KBM-7 (cell line): ENCODE results near the gene SPATA21.
"Not testable (repeated sequence)": the region's sequence is repeated elsewhere in the genome, so short reads cannot be mapped to it uniquely, and the experiment has no call there.

ENCODE experiments used
- DNase-seq: peaks from one replicate; pipeline ENCODE4 v3.0.0-alpha.2; 2015
- in situ Hi-C: fragments of 300-500 bp; cut with MboI; formaldehyde crosslinking; loops from 2 replicates; pipeline ENCODE4 v1.14.3; 2020; ENCODE audit warnings: low sequenced_read_pairs, low pct_unique_long_range_greater_than_20kb, mixed read lengths

The SPATA21 gene, protein sequence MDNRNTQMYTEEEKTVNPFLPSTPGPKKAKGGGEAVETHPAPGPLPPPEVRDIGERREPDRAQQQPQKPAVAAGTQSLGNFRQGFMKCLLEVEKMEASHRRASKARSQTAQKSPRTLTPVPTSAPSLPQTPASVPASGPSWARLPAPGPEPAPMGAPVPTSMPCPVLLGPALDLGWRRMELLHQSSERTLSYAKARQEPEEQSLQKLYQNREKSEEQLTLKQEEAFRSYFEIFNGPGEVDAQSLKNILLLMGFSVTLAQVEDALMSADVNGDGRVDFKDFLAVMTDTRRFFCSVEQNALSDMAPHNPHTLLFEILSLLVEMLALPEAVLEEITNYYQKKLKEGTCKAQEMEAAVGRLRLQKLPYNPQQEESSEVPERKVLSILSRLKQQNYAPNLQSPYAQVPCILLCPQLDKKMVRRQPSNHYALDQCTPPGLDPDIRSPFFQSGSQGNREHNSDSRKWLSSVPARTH

DNA sequence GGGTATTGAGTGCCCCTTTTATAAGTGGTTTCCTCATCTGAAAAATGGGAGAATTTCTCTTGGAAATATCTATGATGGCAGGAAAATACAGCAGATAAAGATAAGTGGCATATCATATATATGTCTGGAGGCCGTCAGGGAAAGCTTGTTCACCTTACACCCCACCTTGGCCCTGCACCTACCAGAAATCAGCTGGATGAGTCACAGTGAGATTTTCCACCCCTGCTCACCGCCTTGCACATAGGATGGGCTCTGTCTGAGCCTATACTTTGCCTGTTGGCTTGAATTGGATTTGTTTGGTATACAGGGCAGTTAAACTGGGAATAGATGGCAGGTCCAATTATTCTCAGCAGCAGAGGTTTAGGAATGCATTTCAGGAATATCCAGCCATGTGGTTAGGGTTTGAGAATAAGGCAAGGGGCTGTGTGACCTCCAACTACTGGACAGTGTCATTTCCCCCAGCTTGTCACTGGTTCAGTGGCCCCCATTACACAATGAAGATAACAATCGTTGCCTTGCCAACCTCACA lies at the start of gene SPATA21:
SPATA21 (minus strand) TSS at position 479 of the 529 bp plus-strand sequence. CDS start 6,053 bp downstream, outside the sequence.
- in situ Hi-C loops: no loop called here
- no peak for DNase-seq

DNA sequence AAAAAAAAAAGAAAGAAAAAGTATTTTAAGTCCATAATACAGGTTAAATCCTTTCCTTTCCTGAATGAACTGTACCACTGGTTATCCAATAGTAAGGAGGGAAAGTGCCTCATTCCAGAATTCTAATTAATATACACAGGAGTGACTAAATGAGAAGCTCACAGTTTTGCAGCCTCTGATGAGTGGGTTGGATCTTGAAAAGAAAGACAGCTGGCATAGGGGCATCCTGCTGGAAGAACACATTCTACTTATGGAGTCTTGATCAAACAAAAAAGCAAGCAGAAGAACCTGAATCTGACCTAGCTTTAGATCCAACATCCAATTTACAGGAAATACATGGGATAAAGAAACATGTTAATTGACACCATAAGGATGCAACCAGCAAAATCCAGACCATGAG lies 49.8 kb upstream of the SPATA21 start:
- DNase-seq, in situ Hi-C loops: not testable (repeated sequence)

DNA sequence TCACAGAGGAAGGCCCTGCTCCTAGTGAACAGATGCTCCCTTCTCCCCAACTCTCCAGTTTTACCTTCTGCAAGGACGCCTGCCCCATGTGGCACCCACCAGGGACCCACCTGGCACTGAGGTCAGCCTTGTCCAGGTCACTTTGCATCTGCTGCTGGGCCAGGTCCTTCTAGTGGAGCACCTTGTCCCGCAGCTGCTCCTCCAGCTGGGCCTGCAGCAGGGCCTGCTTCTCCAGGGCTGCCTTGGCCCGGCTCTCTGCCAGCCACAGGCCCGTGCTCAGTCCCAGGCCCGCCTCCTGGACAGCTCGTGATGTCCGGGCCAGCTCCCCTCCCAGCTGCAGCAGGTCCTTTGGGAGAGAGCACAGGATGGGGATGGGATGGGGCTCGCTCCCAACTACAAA lies 49.1 kb upstream of the SPATA21 start:
- DNase-seq, in situ Hi-C loops: not testable (repeated sequence)

DNA sequence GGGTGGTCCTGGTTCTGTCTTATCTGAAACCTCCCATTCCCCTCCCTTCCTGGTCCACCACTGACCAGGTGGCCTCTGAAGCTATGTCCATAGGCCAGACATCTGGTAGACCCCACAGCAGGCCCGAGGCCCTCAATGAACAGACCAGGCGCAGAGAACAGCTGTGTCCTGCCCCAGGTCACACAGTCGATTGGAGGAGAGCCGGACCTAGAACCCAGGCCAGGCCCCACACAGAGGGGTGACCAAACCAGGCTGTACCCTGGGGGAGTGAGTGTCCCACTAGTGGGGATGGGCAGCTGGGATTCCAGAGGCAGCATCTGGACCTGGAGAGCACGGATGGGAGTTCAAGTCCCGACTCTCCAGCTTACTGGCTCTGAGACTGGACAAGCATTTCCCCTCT lies 47.7 kb upstream of the SPATA21 start:
- DNase-seq: no peak
- in situ Hi-C loops: no loop called here

DNA sequence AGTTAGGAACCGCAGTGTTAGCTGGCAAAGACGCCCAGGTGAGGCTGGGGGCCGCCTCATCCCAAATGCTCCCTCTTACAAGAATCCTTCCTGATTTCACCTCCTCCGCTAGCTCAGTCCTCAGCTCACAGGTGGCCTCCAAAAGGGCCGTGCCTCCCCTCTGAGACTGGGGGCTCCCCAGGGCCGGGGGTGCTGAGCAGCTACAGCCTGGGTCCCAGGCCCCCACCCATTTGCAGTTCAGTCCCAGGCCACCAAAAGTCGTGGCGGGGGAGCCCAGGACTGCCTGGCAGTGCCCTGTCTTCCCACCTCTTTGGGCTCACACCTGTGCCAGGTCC lies 47.2 kb upstream of the SPATA21 start:
- in situ Hi-C loops: no loop called here
- no peak for DNase-seq

DNA sequence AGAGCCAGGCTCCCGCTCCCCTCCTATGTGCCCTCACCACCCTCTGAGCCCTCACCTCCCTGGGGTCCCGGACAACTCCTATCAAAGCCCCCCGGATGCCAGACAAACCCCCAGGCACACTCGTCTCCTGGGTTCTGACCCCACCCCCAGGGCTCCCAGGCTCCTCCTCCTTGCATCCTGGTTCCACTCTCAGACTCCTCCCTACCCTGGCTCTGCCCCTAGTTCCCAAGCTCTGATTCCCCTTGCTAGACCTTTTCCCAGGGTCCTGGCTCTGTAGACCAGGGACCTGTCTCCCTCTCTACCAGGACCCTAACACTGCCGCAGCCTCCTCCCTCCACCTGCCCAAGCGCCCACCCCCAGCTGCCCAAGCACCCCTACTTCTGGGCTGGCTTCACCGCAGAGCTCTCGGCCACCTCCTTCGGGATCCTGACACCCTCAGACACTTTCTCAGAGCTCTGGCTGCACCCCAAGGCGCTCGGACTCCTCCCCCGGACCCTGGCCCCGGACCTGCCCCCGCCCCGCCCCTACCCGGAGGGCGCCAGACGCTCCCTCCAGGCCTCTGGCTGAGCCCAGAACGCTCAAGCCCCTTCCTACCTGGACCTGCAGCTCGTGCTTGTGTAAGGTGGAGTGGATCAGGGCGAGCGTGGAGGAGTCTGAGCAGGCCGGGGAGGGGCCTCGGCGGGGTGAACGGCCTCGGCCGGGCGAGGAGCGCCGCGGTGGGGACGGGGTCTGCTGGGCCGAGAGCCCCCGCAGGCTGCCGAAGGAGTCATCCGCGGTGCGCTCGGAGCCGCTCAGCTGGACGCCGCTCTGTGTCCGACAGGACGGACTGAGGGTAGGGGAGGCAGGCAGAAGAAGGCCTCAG lies 46.6 kb upstream of the SPATA21 start:
- in situ Hi-C loops: not testable (repeated sequence)

DNA sequence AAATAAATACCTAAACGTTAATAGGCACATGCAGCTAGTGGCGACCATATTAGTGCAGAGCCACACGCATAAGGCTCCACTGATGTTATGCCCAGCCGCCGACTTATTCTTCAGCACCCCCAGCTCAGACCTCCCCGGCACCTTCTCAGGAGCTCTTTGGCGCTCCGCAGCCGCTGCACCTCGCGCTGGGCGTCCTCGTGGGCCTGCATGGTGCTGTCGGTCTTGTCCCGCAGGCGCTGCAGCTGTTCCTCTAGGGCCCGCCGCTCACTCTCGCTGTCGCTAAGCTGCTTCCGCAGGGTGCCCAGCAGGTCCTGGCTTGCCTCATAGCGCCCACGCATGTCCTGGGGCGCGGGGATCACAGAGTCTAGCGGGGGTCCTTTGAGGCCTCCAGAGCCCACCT lies 45.9 kb upstream of the SPATA21 start:
- DNase-seq, in situ Hi-C loops: not testable (repeated sequence)

More for the DNA sequence above, 46.6 kb upstream of the SPATA21 start:
- not testable (repeated sequence) for DNase-seq

DNA sequence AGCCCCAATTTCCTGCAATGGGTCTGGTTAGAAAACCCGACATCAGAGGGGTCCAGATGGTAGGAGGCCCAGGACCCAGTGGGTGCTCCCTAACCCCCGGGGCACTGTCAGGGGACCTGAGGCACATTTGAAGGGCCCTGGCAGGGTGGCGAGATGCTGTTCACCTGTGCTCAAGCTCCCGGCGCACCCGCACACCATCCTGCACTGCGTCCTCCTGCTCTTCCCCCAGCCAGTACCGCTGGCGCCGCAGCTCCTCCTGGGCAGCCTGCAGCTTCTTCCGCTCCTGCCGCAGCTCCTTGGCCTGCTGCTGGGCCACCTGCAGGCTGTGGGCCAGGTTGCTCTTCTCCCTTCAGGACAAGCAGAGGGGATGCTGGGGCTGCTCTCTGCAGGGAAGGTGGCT lies 40.9 kb upstream of the SPATA21 start:
- DNase-seq: no peak
- in situ Hi-C loops: no loop called here

DNA sequence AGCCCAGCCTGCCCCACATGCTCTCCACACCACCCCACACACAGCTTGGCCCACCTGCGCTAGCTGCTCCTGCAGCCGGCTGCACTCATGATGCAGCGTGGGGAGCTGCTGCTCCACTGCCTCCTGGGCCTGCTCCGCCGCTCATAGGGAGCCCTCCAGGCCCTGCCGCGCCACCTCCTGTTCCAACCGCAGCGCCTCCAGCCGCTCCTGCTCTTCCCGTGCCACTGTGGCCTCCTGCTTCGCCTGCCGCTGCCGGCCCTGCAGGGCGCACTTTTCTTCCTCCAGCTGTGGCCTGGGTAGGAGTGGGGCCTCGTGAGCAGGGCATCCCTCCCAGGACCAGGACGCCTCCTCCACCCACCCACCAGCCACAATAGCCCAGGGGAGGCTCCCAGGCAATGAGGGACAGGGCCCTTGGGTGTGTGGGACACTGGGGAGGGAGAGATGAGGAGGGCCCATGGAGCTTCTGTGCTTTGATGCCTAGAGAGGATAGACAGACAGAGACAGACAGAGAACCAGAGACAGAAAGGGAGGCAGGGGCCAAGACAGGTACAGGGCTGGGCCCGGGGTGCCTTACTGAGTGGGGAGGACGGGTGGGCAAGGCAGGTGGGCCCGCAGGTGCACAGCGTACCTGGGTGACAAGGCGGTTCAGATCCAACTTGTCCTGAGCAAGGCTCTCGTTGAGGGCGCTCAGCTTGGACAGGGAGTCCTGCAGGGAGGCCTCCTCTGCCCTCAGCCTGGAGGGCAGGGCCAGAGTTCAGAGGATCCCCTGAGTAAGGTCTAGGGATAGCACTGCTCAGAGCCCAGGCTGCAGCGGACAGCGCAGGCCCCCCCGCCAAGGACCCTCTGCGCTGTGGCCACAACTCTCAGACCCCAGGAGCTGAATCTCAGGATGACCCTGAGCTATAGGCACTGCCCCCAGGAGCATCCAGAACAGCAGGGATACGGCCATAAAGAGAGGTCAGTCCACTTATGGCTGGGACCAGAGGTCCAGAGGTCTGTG lies 38.8 kb upstream of the SPATA21 start:
- DNase-seq, in situ Hi-C loops: not testable (repeated sequence)

DNA sequence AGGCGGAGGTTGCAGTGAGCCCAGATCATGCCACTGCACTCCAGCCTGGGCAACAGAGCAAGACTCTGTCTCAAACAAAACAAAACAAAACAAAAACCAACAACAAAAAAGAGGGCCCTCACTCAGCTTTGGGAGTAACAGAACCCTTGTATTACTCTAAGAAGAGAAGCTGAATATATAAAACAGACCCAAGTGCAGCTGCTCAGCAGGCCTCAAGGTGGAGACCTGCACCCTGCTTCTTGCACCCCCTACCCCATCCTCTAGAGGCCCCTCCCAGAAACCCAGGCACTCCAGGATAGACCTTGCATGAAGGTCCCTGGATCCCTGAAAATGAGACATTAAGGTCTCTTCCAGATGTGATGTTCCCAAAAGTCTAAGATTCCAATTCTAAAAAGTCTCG lies 37.7 kb upstream of the SPATA21 start:
- DNase-seq: peak; percentile 20
- in situ Hi-C loops: not testable (repeated sequence)

DNA sequence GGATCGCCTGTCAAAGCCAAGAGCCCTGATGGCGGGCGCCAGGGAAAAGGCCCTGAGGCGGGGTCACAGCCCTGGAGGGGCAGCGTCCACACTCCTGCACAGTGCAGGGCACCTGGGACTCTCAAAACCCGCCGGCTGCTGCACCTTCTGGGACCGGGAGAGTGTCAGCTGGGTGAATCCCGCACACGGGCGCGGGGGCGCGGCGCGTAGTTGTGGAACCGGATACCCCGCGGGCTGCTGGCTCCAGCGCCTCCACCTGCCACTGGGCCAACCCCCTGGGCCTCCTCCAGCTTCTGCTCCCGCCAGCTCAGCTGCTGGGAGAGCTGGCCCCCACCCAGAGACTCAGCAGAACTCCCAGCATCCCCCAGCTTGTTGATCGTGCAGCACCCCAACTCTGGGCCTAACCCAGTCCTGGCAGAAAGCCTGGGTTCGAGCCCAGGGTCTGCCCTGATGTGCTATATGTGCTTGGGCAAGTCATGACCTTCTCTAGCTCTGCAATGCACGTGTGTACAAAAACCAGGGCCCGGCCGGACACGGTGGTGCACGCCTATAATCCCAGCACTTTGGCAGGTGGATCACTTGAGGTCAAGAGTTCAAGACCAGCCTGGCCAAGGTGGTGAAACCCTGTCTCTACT lies 37.1 kb upstream of the SPATA21 start:
- no peak for DNase-seq
- in situ Hi-C loops: no loop called here

DNA sequence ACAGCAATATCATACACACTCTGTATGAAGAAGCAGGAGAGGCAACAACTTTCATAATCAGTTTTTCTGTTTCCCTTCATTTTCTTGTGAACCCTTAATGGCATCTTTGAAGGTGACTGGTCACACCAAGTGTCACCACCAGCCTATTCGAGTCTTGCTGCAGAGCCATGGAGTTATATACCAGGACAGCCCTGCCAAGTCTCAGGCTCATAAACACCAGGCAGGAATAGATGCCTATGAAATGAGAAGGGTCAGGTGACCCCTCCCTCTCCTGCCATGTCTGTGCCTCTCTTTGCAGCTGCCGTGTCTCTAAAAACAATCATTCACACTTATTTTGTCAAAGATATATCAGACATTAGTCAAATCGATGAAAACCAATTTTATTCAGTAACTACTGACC lies 31.3 kb upstream of the SPATA21 start:
- in situ Hi-C loops: no loop called here

DNA sequence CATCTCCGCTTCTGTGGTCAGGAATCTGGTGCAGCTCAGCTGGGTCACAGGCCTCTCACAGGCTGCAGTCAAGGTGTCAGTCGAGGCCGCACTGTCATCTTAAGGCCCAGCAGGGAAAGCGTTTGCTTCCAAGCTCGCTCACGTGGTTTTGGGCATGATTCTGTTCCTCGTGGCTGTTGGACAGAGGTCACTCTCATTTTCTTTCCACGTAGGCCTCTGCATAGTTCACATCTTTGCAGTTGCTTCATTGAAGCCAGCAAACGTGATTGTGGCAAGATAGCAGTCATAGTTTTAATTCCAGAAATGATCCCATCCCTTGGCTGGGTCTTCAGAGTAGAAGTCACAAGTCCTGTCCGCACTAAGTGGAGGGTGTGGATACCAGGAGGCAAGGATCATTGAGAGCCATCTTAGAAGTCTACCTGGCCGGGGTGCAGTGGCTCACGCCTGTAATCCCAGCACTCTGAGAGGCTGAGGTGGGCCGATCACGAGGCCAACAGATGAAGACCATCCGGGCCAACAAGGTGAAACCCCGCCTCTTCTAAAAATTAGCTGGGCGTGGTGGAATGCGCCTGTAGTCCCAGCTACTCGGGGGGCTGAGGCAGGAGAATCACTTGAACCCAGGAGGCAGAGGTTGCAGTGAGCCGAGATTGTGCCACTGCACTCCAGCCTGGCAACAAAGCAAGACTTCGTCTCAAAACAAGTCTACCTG lies 27.8 kb upstream of the SPATA21 start:
- in situ Hi-C loops: no loop called here
- DNase-seq: no peak

More for the DNA sequence above, 31.3 kb upstream of the SPATA21 start:
- DNase-seq: no peak

DNA sequence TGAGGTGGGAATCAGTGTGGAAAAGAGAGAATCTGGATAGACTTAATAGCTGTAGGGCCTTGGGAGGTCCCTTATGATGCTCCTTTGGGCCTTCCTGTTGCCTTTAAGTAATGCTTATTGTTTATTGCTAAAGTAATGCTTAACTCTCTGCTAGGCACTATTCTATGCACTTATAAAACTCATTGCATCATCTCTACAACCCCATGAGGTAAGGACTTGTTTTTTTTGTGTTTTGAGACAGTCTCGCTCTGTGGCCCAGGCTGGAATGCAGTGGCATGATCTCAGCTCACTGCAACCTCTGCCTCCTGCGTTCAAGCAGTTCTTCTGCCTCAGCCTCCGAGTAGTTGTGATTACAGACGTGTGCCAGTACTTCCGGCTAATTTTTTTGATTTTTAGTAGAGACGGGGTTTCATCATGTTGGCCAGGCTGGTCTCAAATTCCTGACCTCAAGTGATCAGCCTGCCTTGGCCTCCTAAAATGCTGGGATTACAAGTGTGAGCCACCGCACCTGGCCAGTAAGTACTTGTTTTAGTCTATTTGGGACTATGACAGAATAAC lies 25.6 kb upstream of the SPATA21 start:
- in situ Hi-C loops: no loop called here
- DNase-seq: no peak

DNA sequence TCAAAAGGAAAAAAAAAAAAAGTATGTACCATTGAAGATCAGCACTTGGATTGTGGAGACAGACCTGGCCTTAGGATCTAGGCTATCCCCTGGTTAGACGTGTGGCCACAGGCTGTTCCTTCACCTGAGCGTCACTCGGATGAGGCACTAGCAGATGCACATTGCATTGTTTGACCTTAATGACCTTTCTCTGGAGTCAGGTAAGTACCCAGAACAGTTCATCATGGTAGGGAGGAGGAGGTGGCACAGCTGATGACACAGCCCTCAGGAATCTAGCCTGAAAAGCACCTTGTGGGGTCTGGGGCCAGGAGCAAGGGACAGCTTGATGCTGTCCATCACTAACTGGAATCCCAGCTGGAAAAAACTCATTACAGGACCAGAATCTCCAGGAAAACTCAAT lies 24.5 kb upstream of the SPATA21 start:
- no peak for DNase-seq
- in situ Hi-C loops: no loop called here

DNA sequence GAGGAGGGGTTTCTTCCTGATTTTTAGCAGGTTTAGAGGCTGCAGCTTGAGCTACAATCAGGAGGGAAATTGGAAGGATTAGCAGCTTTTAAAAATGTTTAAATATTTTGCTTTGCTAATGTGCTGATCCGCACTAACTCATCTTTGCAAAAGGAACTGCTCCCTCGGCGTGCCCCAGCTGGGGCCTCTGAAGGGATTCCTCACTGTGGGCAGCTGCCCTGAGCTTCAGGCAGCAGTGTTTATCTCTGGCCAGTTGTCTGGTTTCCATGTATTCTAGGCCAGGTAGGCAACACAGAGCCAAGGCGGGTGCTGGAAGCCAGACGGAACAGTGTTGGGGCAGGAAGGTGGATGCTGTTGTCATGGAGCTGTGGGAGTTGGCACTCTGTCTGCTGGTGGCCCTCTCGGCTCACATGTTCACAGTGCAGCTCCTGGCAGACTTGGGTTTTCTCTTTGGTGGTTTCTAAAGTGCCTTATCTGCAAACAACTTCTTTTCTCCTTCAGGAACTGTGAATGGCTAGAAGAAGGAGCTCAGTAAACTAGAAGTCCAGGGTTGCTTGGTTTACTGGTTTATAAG lies 22.2 kb upstream of the SPATA21 start:
- in situ Hi-C loops: no loop called here
- no peak for DNase-seq

DNA sequence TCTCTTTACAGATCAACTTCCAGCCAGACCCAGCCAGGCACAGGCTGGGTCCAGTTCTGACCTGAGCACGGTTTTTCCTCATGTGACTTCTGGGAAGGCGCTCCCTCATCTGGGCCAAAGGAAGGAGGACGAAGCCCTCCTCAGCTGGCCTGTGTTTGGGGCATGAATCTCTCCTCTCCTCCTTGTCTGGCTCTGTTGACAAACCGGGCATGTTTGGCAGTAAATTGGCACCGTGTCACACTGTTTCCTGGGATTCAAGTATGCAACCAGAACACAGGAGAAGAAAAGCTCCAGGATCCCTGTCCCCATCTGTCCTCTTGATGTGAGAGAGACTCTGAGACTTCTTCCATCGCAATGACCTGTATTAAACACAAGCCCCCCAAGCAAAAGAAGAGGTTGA lies 21.6 kb upstream of the SPATA21 start:
- no peak for DNase-seq
- in situ Hi-C loops: no loop called here
